VCaP (cell line): ENCODE results near the gene TMEM120B.
A peak's percentile ranks its signal among the peaks of the same experiment; 100 is the strongest.

Experiments
- H3K27ac ChIP-seq: fragments of 450-650 bp; 2 replicates; pipeline ENCODE4 v1.5.1; 2017
- CTCF ChIP-seq: fragments of 450-650 bp; conservative IDR thresholded peaks from 2 replicates; pipeline ENCODE4 v1.5.1; 2017; ENCODE audit warnings: mild to moderate bottlenecking, moderate library complexity

The TMEM120B gene

GRCh38 chr12:121792607-121793439 lies 80.3 kb downstream of the TMEM120B start:
- TF ChIP-seq CTCF, result no peak
- H3K27ac ChIP-seq, result peak overlapping the region; percentile 100; the same call in 1 of the 2 replicates

- peak within 1 kb of the TSS; percentile 100 for H3K27ac ChIP-seq
- TF ChIP-seq CTCF, result no peak
These were observed 80.9 kb downstream of the TMEM120B start, which contains the start of gene RHOF for GRCh38 chr12:121793440-121793837. Gene RHOF (minus strand): TSS chr12:121793688. CDS start chr12:121793633, 55 bp downstream.

DNA sequence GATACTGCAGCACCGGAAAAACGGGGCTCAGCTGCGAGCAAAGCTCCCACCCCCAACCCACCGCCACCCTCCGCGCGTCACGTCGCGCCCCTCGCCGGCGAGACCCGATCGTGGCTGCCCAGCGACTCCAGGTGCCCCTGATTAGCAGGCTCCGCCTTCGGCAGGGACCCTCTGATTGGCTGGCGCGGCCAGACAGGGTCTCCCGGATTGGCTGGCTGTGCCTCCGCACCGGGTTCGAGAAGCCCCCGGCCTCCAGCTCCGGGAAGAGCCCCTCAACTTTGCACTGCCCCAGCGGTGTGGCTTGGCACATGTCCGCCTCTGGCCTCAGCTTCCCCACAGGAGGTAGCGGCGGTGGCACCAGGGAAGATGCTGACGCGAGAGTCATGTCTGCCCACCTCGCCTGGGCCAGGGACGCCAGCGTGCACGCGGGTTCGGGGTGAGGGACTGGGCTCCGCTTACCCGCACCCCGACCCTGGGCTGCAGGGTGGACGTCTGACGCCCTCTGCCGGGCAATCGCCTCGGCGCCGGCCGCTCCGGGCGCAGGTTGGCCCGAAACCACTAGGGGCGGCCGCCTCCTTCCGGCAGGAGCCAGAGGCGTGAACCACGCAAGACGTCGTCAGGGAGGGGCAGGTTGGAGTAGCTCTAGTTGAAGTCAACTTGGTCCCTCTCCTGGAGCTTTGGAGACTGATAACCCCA lies 81.4 kb downstream of the TMEM120B start:
- H3K27ac ChIP-seq, result peak overlapping the region; percentile 100

GRCh38 chr12:121794534-121795033 lies 82.0 kb downstream of the TMEM120B start:
- peak; percentile 17; the same call in 1 of the 2 replicates for TF ChIP-seq CTCF

More for the DNA sequence above, 81.4 kb downstream of the TMEM120B start:
- peak; percentile 99 for TF ChIP-seq CTCF

DNA sequence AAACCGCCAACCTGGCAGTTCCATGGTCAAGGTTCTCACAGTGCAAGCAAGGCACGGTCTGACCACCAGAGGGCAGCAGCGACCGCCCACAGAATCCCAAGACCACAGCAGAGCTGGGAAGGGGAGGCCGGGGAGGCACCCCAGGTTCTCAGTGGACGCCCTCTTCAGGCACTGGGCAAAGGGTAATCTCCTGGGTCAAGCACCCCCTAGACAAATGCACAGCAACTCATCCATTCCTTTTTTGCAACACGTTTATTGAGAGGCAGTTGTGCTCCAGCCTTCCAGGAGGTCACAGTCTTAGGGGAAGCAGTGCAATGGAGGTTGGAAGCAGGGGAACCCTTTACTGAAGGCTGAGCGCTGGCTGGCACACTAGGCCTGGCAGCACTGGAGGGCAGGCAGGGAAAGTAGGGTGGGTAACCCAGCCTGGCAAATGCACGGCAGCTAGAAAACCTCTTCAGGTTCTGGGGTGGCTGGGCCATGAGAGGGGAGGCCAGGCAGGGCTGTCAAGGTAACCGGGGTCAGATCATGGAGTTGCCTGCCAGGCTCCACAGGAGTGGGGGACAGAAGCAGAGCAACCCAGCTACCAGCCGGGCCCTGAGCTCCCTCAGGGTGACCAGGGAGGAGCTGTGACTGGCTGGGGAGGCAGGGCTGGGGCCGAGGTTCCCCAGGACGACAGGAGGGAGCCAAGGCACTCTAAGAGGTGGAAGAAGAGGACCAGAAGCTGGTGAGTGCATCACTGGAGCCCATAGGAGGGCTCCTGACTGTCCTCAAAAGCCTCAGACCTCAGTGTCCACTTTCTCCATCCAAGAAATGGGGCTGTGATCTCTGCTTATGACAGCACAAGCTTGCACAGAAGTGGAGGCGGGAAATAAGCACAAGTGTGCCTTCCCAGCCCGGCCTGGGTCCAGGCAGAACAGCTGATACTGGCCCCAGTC lies 82.7 kb downstream of the TMEM120B start:
- H3K27ac ChIP-seq, result peak overlapping the region; percentile 100
- TF ChIP-seq CTCF, result peak; percentile 88

More at GRCh38 chr12:121794534-121795033, 82.0 kb downstream of the TMEM120B start:
- peak overlapping the region; percentile 100 for H3K27ac ChIP-seq

- TF ChIP-seq CTCF, result peak; percentile 49
- H3K27ac ChIP-seq, result peak overlapping the region; percentile 100
These were observed 84.6 kb downstream of the TMEM120B start for GRCh38 chr12:121796855-121797751.
